Measurements from ENCODE around the gene DROSHA. TPM values are rescaled to one million over a fixed set of nuclear protein-coding genes. Genes with fewer than 3 reads are reported as not detected.

The DROSHA gene
- total RNA-seq, 1 donor from 2014 or later, result 58.6 TPM

DNA sequence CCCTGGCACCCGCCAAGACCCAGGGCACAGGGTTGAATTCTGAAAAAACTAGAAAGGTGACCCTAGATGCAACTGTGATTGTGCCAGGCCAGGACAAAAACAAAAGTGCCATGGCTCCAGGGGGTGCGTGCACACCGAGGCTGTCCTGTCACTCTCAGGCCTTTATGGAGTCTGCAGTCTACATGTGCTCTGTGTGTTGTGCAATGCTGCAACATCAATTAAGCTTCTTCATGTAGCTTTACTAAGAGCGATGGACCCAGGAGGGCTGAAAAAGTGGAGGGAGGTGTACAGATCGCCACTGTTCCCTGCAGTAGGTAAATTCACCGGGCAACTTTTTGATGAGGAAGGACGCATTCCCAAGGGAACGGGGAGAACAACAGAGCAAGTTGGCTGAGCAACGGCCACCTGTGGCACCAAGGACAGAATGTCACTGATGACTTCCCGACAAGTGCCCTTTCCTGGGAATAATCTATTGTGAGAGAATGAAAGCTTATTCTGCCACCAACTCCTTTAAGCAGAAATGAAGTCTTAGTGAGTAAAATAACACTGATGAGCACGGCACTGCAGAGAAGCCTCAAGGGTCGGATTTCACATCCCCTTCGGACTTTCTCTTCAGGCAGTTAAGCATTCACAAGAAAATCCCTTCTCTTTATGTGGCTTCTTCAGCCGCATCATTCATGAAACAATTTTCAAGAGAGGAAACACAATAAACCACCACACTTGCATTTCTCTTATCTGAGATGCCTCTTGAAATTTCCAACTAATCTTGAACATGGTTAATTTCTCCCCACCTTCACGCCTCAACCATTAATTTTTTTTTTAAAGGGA lies 149.6 kb downstream of the DROSHA start:
- DNase-seq (ENCODE audit: low read depth), result no peak
- no peak for TF ChIP-seq CTCF (conservative IDR thresholded peaks at IDR 0.05; ENCODE audit: low read depth, low read length)
- H3K4me3 ChIP-seq (ENCODE audit: low read depth, low read length), result no peak overlapping the region

DNA sequence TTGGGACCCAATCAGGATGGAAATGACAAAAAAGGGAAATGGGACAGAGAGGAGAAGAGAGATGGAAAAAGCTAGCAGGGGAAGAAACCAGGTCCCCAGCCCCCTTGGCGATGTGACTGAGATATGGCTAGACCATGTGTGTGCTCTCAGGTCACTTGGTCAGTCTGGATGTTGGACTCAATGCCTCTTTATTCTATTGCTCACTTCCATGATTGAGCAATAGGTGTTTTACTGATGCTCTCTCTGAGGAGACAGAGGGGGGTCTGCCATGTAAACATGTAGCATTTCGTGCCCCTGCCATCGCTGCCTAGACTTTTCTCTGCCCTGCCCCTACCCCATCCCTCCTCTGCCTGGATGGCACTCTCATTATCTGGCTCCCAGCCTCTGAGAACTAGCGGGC lies 150.6 kb downstream of the DROSHA start:
- TF ChIP-seq CTCF (conservative IDR thresholded peaks at IDR 0.05; ENCODE audit: low read depth, low read length), result no peak

DNA sequence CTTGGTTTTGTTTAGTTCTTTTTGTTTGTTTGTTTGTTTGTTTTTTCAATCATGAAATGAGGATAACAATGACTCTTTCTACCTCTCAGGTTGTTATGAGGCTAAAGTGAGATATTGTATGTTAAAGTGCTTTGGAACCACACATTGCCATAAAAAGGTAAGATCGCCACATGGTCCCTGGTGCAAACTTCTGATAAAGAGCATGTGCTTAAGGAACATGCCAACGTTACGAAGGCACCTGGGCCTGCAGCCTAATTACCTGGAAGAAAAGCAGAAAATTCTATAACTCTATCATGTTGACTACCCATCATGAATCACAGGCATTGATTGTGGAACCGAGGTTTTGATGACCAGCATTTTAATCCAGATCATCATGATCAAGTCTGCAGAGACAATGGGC lies 151.8 kb downstream of the DROSHA start:
- no peak for DNase-seq (ENCODE audit: low read depth)
- no peak for TF ChIP-seq CTCF (conservative IDR thresholded peaks at IDR 0.05; ENCODE audit: low read depth, low read length)
- H3K4me3 ChIP-seq (ENCODE audit: low read depth, low read length), result no peak overlapping the region

More for the DNA sequence above, 150.6 kb downstream of the DROSHA start:
- no peak for DNase-seq (ENCODE audit: low read depth)
- H3K4me3 ChIP-seq (ENCODE audit: low read depth, low read length), result no peak overlapping the region

- no peak overlapping the region for H3K4me3 ChIP-seq (ENCODE audit: low read depth, low read length)
- no peak for TF ChIP-seq CTCF (conservative IDR thresholded peaks at IDR 0.05; ENCODE audit: low read depth, low read length)
- DNase-seq (ENCODE audit: low read depth), result no peak
Observed at GRCh38 chr5:31378838-31379237, 153.1 kb downstream of the DROSHA start.

DNA sequence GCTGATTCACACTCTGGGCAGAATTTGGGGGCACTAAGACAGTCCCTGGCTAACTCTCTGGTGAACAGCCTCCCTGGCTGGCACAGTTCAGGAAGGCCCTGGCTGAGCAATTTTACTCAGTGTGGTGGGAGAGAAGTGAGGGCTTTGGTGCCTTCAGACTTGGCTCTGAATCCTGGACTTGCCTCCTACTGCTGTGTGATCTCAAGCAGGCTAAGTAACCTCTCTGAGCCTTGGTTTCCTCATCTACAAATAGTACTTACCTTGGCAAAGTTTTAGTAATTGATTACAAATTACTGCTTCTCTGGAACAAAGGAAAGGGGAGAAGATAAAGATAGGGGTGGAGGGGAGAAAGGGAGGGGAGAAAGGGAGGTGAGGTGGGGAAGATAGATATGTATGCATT lies 153.8 kb downstream of the DROSHA start:
- TF ChIP-seq CTCF (conservative IDR thresholded peaks at IDR 0.05; ENCODE audit: low read depth, low read length), result no peak
- DNase-seq (ENCODE audit: low read depth), result no peak
- H3K4me3 ChIP-seq (ENCODE audit: low read depth, low read length), result no peak overlapping the region

DNA sequence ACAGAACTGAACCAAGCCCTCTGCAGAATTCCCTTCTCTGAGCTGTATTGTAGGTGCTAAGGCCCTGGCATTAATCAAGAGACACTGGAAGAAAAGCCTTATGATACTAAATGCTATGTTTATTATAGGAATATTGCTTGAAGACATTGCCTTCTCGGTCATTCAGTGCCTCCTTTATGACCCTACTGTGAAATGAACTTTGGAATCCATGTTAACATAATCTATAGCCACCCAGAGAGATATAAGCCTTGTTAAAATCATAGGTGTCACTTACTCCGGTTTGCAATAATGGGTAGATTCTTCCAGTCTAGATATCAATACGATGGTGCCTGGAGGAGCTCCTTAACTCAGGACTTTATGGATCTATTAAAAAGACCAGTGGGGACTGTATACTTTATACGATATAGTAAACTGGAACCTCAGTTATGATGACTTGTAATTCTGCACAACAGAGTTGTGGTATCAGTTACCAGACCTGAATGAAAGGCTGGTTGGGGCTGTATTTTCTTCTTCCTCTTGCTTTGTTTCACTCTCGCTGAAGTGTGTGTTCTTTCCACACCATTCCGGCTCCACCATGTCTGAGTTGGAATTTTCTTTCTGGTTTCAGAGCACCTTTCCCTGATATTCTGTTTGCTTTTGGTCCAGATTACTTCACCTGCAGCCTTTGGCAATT lies 154.5 kb downstream of the DROSHA start:
- TF ChIP-seq CTCF (conservative IDR thresholded peaks at IDR 0.05; ENCODE audit: low read depth, low read length), result no peak
- H3K4me3 ChIP-seq (ENCODE audit: low read depth, low read length), result no peak overlapping the region
- no peak for DNase-seq (ENCODE audit: low read depth)

All from epithelial cell of proximal tubule (primary cell).